ENCODE results near the gene BCL2. TPM values are rescaled to one million over a fixed set of nuclear protein-coding genes. Genes with fewer than 3 reads are reported as not detected.

The BCL2 gene
- total RNA-seq, 1 experiment from 2014 or later: 2.6 TPM

DNA sequence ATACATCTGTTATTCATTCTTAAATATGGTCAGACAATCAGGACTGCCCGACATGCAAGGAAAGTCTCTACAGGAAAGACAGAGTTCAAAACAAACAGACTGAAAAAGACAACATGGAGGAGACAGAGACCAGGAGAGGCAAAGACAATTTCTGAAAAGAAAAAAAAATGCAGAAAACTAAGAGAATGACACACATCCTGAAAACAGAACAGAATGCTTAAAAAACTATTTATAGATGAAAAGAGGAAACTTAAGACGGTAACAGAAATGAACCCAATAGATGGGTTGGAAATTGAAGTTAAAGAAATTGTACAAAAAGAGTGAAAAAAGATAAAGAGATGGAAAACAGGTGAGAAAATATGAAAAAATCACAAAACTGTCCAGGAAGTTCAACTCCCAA, 95.7 kb downstream of the BCL2 start:
- ChIA-PET POLR2A (no interaction called here), CTCF (no interaction called here)
- TF ChIP-seq SP1 (CRISPR knock-in tag; conservative IDR thresholded peaks at IDR 0.05): no peak
- no peak for TF ChIP-seq GTF2I (CRISPR knock-in tag; conservative IDR thresholded peaks at IDR 0.05)
- no peak for ATAC-seq
- Mint-ChIP-seq H3K4me1 (no peaks in the 10 kb centered on the region), H3K27ac (no peak overlapping the region), H3K4me3 (no peak overlapping the region), H3K9me3 (peaks cover 11% of the 10 kb centered on the region), H3K36me3 (peaks cover 5% of the 10 kb centered on the region), H3K27me3 (ENCODE audit: low read depth) (no peaks in the 10 kb centered on the region; the same call in 1 of the 2 replicates)
- no peak for DNase-seq (ENCODE audit: low spot score)

GRCh38 chr18:63220903-63221302, 98.7 kb downstream of the BCL2 start:
- H3K9me3 Mint-ChIP-seq: peaks cover 24% of the 10 kb centered on the region
- H3K27me3 Mint-ChIP-seq (ENCODE audit: low read depth): no peaks in the 10 kb centered on the region; the same call in 1 of the 2 replicates
- POLR2A ChIA-PET: no interaction called here
- no peak for DNase-seq (ENCODE audit: low spot score)
- H3K4me3 Mint-ChIP-seq: no peak overlapping the region
- TF ChIP-seq GABPB1 (CRISPR knock-in tag; IDR thresholded peaks at IDR 0.05) (no peak), ZNF281 (CRISPR knock-in tag; IDR thresholded peaks at IDR 0.05) (no peak), TP53 (CRISPR knock-in tag; IDR thresholded peaks at IDR 0.05) (no peak), MAX (CRISPR knock-in tag; IDR thresholded peaks at IDR 0.05) (no peak), ZNF512 (CRISPR knock-in tag; IDR thresholded peaks at IDR 0.05; ENCODE audit: borderline replicate concordance) (no peak), FOXP4 (CRISPR knock-in tag; IDR thresholded peaks at IDR 0.05) (no peak), USF2 (CRISPR knock-in tag; IDR thresholded peaks at IDR 0.05) (no peak)
- TF ChIP-seq, protein P1, sequence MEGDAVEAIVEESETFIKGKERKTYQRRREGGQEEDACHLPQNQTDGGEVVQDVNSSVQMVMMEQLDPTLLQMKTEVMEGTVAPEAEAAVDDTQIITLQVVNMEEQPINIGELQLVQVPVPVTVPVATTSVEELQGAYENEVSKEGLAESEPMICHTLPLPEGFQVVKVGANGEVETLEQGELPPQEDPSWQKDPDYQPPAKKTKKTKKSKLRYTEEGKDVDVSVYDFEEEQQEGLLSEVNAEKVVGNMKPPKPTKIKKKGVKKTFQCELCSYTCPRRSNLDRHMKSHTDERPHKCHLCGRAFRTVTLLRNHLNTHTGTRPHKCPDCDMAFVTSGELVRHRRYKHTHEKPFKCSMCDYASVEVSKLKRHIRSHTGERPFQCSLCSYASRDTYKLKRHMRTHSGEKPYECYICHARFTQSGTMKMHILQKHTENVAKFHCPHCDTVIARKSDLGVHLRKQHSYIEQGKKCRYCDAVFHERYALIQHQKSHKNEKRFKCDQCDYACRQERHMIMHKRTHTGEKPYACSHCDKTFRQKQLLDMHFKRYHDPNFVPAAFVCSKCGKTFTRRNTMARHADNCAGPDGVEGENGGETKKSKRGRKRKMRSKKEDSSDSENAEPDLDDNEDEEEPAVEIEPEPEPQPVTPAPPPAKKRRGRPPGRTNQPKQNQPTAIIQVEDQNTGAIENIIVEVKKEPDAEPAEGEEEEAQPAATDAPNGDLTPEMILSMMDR (IDR thresholded peaks at IDR 0.05): no peak
- TF ChIP-seq, protein P2, sequence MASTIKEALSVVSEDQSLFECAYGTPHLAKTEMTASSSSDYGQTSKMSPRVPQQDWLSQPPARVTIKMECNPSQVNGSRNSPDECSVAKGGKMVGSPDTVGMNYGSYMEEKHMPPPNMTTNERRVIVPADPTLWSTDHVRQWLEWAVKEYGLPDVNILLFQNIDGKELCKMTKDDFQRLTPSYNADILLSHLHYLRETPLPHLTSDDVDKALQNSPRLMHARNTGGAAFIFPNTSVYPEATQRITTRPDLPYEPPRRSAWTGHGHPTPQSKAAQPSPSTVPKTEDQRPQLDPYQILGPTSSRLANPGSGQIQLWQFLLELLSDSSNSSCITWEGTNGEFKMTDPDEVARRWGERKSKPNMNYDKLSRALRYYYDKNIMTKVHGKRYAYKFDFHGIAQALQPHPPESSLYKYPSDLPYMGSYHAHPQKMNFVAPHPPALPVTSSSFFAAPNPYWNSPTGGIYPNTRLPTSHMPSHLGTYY (CRISPR knock-in tag; IDR thresholded peaks at IDR 0.05): no peak
- H3K27ac Mint-ChIP-seq: no peak overlapping the region
- no peaks in the 10 kb centered on the region for H3K4me1 Mint-ChIP-seq
- CTCF ChIA-PET: no interaction called here
- ATAC-seq: no peak
- H3K36me3 Mint-ChIP-seq: peaks cover 7% of the 10 kb centered on the region

GRCh38 chr18:63218472-63218871, 101.1 kb downstream of the BCL2 start:
- Mint-ChIP-seq H3K9me3 (peaks cover 29% of the 10 kb centered on the region), H3K4me1 (no peaks in the 10 kb centered on the region), H3K4me3 (no peak overlapping the region), H3K27me3 (ENCODE audit: low read depth) (no peaks in the 10 kb centered on the region; the same call in 1 of the 2 replicates), H3K27ac (no peak overlapping the region), H3K36me3 (peaks cover 7% of the 10 kb centered on the region)
- ATAC-seq: no peak
- ChIA-PET POLR2A (no interaction called here), CTCF (no interaction called here)
- no peak for TF ChIP-seq ZNF423 (CRISPR knock-in tag; IDR thresholded peaks at IDR 0.05)
- no peak for DNase-seq (ENCODE audit: low spot score)
